ENCODE results near the gene SLC27A5.

The SLC27A5 gene

DNA sequence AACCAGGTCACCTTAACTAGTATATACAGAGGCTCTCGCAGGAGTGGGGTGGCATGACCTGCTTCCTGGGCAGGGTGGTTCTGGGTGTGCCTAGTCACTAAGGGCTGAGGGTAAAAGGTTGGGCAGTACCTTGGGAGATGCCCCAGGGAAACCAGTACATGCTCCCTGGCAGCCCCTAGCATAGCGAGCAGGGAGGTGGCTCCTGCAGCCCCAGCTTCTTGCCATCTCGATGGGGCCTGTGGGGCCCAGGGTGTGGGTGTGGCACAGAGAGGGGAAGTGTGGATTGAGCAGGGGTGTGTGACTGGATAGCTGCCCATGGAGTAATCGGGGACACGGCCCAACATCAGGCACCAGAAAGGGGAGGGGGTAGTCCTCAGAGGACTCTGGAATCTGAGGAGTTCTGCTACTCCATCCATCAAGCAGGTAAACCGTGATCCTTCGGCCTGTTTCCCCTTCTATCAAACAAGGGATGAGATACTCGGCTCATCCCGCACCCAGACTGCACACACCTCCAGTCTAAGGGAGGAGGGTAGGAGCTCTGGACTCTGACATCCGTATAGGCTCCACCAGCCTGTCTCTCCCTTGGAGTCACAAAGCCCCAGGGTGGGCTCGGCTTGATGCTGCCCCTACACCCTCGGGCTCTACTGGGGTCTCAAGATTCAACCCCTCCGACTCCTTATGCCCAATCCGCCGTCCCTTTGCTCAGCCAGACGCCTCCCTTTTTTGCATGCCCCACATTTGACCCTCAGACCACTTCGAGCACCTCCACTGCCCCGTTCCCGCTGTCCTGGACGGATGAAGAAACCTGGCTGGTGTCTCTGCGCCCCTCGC is 6.7 kb upstream of the SLC27A5 start:
- Histone ChIP-seq H3K36me3 (peaks cover 13% of the 10 kb centered on the region), H3K27me3 (ENCODE audit: insufficient read depth, low read depth, severe bottlenecking) (no peaks in the 10 kb centered on the region), H3K9me3 (ENCODE audit: severe bottlenecking) (no peaks in the 10 kb centered on the region), H3K27ac (peak overlapping the region; percentile 95), H3K4me3 (ENCODE audit: low read depth, low read length) (peak overlapping the region; percentile 54)
- no peak for DNase-seq
- TF ChIP-seq, protein P1, sequence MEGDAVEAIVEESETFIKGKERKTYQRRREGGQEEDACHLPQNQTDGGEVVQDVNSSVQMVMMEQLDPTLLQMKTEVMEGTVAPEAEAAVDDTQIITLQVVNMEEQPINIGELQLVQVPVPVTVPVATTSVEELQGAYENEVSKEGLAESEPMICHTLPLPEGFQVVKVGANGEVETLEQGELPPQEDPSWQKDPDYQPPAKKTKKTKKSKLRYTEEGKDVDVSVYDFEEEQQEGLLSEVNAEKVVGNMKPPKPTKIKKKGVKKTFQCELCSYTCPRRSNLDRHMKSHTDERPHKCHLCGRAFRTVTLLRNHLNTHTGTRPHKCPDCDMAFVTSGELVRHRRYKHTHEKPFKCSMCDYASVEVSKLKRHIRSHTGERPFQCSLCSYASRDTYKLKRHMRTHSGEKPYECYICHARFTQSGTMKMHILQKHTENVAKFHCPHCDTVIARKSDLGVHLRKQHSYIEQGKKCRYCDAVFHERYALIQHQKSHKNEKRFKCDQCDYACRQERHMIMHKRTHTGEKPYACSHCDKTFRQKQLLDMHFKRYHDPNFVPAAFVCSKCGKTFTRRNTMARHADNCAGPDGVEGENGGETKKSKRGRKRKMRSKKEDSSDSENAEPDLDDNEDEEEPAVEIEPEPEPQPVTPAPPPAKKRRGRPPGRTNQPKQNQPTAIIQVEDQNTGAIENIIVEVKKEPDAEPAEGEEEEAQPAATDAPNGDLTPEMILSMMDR (IDR thresholded peaks at IDR 0.05; ENCODE audit: low read depth, low read length) = no peak

DNA sequence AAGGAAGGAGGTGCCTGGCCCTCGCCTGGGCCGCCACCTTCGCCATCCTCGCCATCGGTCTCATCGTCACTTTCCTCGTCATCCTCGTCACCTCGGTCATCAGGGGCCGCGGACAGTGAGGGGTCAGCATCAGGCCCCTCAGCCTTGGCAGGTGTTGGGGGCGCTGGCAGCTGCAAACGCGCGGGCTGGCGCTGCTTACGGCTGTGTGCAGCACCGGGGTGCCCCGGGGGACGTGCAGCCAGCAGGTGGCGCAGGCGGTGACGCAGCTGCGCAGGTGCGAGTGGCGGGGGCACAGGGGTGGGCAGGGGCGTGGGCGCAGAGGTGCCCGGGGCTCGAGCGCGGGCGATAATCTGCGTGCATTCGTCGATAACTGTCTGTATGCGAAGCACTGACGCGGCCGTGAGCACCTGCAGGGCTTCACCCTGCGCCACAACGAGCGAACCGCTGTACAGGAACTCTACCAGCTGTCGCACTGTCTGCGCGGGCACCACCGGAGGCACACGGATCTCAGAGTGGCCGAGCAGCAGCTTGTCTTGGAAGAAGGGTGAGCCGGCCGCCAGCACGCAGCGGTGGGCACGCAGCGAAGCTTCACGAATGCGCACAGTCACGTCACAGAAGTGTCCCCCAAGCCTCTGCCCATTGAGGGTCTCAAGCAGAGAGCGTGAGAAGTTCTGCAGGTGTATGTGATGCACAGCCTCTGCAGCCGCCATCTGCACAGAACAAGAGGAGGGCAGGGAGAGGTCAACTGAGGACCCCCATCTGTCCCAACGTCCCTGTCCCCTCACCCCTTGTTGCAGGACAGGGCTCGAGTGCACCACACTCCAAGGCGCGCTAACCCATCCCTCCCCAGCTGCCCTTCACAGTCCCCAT is 5.4 kb upstream of the SLC27A5 start:
- no peak overlapping the region for H3K4me3 ChIP-seq (ENCODE audit: low read depth, low read length)
- TF ChIP-seq, protein P1 (IDR thresholded peaks at IDR 0.05; ENCODE audit: low read depth, low read length) = peak; percentile 36; the same call in 1 of the 2 replicates

DNA sequence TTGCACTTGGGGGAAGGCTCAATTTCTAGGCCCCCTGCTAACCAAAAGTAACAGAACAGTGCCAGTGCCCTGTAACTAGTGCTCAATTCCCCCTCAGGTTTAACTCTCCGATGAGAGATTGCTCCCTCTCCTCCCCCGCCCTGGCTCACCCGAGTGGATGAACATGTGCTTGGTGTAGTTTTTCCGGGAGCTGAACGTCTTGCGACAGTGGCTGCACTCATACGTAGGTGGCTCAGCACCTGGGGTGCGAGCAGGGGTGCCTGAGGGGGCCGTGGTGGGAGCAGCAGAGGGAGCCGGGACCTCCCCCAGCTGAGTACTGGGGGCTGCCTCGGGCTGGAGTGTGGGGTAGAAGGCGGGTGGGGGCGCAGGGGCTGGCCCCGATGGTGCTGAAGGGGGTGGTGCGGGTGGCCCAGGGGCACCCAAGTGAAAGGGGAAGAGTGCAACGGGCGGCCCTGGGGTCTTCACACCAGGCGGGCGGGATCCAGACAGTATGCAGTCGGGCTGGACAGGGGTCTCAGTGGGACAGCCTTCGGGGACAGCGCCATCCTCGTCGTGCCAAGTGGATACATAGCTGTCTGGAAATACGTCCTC is 4.5 kb upstream of the SLC27A5 start:
- Histone ChIP-seq H3K36me3 (peaks cover 13% of the 10 kb centered on the region), H3K27ac (no peak overlapping the region), H3K9me3 (ENCODE audit: severe bottlenecking) (no peaks in the 10 kb centered on the region), H3K27me3 (ENCODE audit: insufficient read depth, low read depth, severe bottlenecking) (no peaks in the 10 kb centered on the region), H3K4me3 (ENCODE audit: low read depth, low read length) (no peak overlapping the region)
- TF ChIP-seq, protein P1 (IDR thresholded peaks at IDR 0.05; ENCODE audit: low read depth, low read length) = no peak
- DNase-seq = no peak

More for the DNA sequence above, 5.4 kb upstream of the SLC27A5 start:
- H3K36me3 ChIP-seq = peaks cover 13% of the 10 kb centered on the region
- H3K27me3 ChIP-seq (ENCODE audit: insufficient read depth, low read depth, severe bottlenecking) = no peaks in the 10 kb centered on the region
- no peak for DNase-seq
- H3K27ac ChIP-seq = no peak overlapping the region
- no peaks in the 10 kb centered on the region for H3K9me3 ChIP-seq (ENCODE audit: severe bottlenecking)

DNA sequence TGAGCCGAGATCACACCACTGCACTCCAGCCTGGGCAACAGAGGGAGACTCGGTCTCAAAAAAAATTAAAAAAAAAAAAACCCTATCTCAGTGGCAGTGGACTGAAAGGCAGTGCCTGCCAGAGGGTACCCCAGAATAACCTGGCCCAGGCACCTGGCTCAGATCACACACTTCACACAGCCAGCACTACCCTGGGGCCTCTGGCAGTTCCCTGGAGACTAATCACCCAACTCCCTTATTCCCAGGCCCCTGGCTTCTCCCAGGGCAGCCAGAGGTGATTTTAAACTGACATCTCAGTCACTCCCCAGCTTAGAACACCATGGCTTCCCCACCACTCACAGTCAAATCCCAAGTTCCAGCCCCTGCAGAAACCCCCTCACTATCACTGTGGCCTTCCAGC is 3.5 kb upstream of the SLC27A5 start:
- H3K4me3 ChIP-seq (ENCODE audit: low read depth, low read length) = no peak overlapping the region
- no peaks in the 10 kb centered on the region for H3K27me3 ChIP-seq (ENCODE audit: insufficient read depth, low read depth, severe bottlenecking)
- no peak for DNase-seq
- no peaks in the 10 kb centered on the region for H3K9me3 ChIP-seq (ENCODE audit: severe bottlenecking)
- TF ChIP-seq, protein P1 (IDR thresholded peaks at IDR 0.05; ENCODE audit: low read depth, low read length) = no peak
- no peak overlapping the region for H3K27ac ChIP-seq
- peaks cover 13% of the 10 kb centered on the region for H3K36me3 ChIP-seq

DNA sequence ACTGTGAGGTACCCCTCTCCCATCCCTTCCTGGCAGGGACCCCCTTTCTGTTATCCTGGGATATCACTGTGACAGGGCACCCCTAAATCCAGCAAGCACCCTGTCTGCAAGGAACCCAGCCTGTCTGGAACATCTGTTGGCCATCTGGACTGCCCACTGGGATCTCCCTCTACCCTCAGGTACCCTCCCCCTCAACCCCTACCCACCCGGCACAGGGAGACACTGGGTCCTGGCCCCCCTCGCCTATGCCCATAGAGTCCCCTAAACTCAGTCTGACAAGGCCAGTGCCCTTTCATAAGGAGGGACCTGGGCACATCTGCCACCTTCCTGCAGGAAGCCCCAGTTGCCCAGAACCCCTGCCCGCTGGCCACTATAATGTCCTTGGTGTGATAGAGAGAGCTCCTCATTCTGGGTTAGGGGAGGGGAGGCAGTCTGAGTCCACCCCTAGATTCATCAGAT is 2.8 kb upstream of the SLC27A5 start:
- TF ChIP-seq, protein P1 (IDR thresholded peaks at IDR 0.05; ENCODE audit: low read depth, low read length) = no peak
- peak overlapping the region; percentile 88 for H3K27ac ChIP-seq
- H3K27me3 ChIP-seq (ENCODE audit: insufficient read depth, low read depth, severe bottlenecking) = no peaks in the 10 kb centered on the region
- H3K36me3 ChIP-seq = peaks cover 13% of the 10 kb centered on the region
- H3K4me3 ChIP-seq (ENCODE audit: low read depth, low read length) = peak overlapping the region; percentile 73
- no peaks in the 10 kb centered on the region for H3K9me3 ChIP-seq (ENCODE audit: severe bottlenecking)
- no peak for DNase-seq
